ENCODE data around the gene ACOX3. TPM values are rescaled to one million over a fixed set of nuclear protein-coding genes. Genes with fewer than 3 reads are reported as not detected.
"Not testable (repeated sequence)": the region's sequence is repeated elsewhere in the genome, so short reads cannot be mapped to it uniquely, and the experiment has no call there.

Gene ACOX3
- total and polyA plus RNA-seq, 11 donors, result 16.9 to 51.6 (median 24.1) TPM

GRCh38 chr4:8422327-8422726, 18.2 kb downstream of the ACOX3 start:
- Histone ChIP-seq H3K4me1 (peaks cover 0 to 43% (median 20%) of the 10 kb centered on the region in 12 donors), H3K27me3 (no peaks in the 10 kb centered on the region), H3K36me3 (peaks cover 0 to 13% (median 3%) of the 10 kb centered on the region in 9 donors), H3K4me3 (no peak overlapping the region), H3K27ac (no peak overlapping the region), H3K9me3 (no peaks in the 10 kb centered on the region)
- intact Hi-C loops (cut with DNase I), result no loop called here
- WGBS, 4 donors, result 81 to 87% (median 86%) methylated on average over 4 of the region's 4 CpGs
- no peak for ATAC-seq
- DNase-seq, result no peak
- TF ChIP-seq POLR2A (IDR thresholded peaks at IDR 0.05), result no peak
- TF ChIP-seq CTCF (IDR thresholded peaks at IDR 0.05), result no peak

GRCh38 chr4:8420151-8420550, 20.4 kb downstream of the ACOX3 start:
- H3K27ac ChIP-seq, result peak overlapping the region in 4 of 12 donors; percentile 19 to 70 (median 66)
- intact Hi-C loops (cut with DNase I), result not testable (repeated sequence)

GRCh38 chr4:8419222-8420041, 21.1 kb downstream of the ACOX3 start:
- DNase-seq (peak in 1 of 5 donors; percentile 38), ATAC-seq (peak; percentile 83 to 85 (median 84))
- Histone ChIP-seq H3K9me3 (no peaks in the 10 kb centered on the region), H3K27me3 (no peaks in the 10 kb centered on the region), H3K27ac (peak overlapping the region; percentile 5 to 70 (median 46)), H3K4me1 (peaks cover 0 to 25% (median 8%) of the 10 kb centered on the region in 12 donors), H3K36me3 (peaks cover 0 to 30% (median 25%) of the 10 kb centered on the region in 9 donors), H3K4me3 (no peak overlapping the region)
- TF ChIP-seq CTCF (IDR thresholded peaks at IDR 0.05) (no peak), POLR2A (IDR thresholded peaks at IDR 0.05) (no peak)
- intact Hi-C loops (cut with DNase I), result loop anchor here in 1 of 10 donors (10.0 kb wide), 1 partner anchor 245 kb away; no protein-coding TSS in a partner anchor
- 70 to 78% (median 75%) methylated on average over 12 of the region's 12 CpGs for WGBS, 4 donors

More at GRCh38 chr4:8420151-8420550, 20.4 kb downstream of the ACOX3 start:
- peaks cover 0 to 26% (median 8%) of the 10 kb centered on the region in 12 donors for H3K4me1 ChIP-seq
- not testable (repeated sequence) for ATAC-seq, DNase-seq, H3K9me3 ChIP-seq, H3K4me3 ChIP-seq, H3K27me3 ChIP-seq
- peaks cover 0 to 27% (median 19%) of the 10 kb centered on the region in 9 donors for H3K36me3 ChIP-seq

- peak in 1 of 5 donors; percentile 14 for DNase-seq
- TF ChIP-seq CTCF (IDR thresholded peaks at IDR 0.05) (no peak), POLR2A (IDR thresholded peaks at IDR 0.05) (no peak)
- no peaks in the 10 kb centered on the region for H3K9me3 ChIP-seq
- no peak overlapping the region for H3K4me3 ChIP-seq
- no peak for ATAC-seq
- 83 to 93% (median 85%) methylated on average over 11 of the region's 11 CpGs for WGBS, 4 donors
- no peaks in the 10 kb centered on the region for H3K27me3 ChIP-seq
- peaks cover 0 to 12% (median 0%) of the 10 kb centered on the region in 12 donors for H3K4me1 ChIP-seq
- no peak overlapping the region for H3K27ac ChIP-seq
- H3K36me3 ChIP-seq, result peaks cover 0 to 36% (median 31%) of the 10 kb centered on the region in 9 donors
- intact Hi-C loops (cut with DNase I), result loop anchor here in 1 of 10 donors (10.0 kb wide), 1 partner anchor 242 kb away; no protein-coding TSS in a partner anchor
These were observed 23.4 kb downstream of the ACOX3 start for GRCh38 chr4:8417071-8417614.
